Ishikawa (cell line): ENCODE data around the gene NEU3.

ENCODE experiments used
- CREB1 ChIP-seq: IDR thresholded peaks from 2 replicates; pipeline ENCODE4 v1.6.1; 2012; ENCODE audit warnings: low read depth
- EGR1 ChIP-seq: IDR thresholded peaks from 2 replicates; pipeline ENCODE4 v1.6.1; 2012
- EP300 ChIP-seq: IDR thresholded peaks from 2 replicates; pipeline ENCODE4 v1.6.1; 2012; ENCODE audit warnings: borderline replicate concordance
- NFIC ChIP-seq: IDR thresholded peaks from 2 replicates; pipeline ENCODE4 v1.6.1; 2012
- RAD21 ChIP-seq: IDR thresholded peaks from 2 replicates; pipeline ENCODE4 v1.6.1; 2012; ENCODE audit warnings: low read depth
- TAF1 ChIP-seq: IDR thresholded peaks from 2 replicates; pipeline ENCODE4 v1.6.1; 2012; ENCODE audit warnings: low read depth, mild to moderate bottlenecking
- TCF12 ChIP-seq: IDR thresholded peaks from 2 replicates; pipeline ENCODE4 v1.6.1; 2012; ENCODE audit warnings: low read depth
- YY1 ChIP-seq: IDR thresholded peaks from 2 replicates; pipeline ENCODE4 v1.6.1; 2012; ENCODE audit warnings: low read depth
- ZBTB7A ChIP-seq: IDR thresholded peaks from 2 replicates; pipeline ENCODE4 v1.6.1; 2012; ENCODE audit warnings: low read depth
- TF ChIP-seq, protein P1 (sequence below): IDR thresholded peaks from 2 replicates; pipeline ENCODE4 v1.6.1; 2012; ENCODE audit warnings: low read depth, mild to moderate bottlenecking
- TF ChIP-seq, protein P2 (sequence below): IDR thresholded peaks from 2 replicates; pipeline ENCODE4 v1.6.1; 2012
- TF ChIP-seq, protein P3 (sequence below): IDR thresholded peaks from 2 replicates; pipeline ENCODE4 v1.6.1; 2012

DNA sequence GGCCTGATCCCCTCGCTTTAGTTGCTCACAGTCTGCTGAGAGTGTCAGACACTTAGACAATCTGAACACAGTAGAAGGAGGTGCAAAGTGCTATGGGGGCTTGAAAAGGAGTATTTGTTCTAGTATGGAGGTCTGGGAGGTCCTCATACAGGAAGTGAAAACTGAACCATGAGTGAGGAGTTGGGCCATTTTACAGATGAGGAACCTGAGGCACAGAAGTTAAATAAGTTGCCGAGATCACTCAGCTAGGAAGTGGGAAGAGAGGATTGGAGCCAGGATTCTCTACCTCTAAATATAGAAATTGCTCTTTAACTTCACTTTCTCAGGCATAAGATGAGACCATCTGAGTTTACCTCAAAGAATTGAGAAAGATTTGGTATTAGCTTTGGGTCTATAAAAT, 4.0 kb upstream of the NEU3 start:
- TF ChIP-seq ZBTB7A: no peak
- TF ChIP-seq EP300: no peak
- TF ChIP-seq NFIC: no peak
- TF ChIP-seq CREB1: no peak
- no peak for TF ChIP-seq RAD21
- TF ChIP-seq, protein P1, sequence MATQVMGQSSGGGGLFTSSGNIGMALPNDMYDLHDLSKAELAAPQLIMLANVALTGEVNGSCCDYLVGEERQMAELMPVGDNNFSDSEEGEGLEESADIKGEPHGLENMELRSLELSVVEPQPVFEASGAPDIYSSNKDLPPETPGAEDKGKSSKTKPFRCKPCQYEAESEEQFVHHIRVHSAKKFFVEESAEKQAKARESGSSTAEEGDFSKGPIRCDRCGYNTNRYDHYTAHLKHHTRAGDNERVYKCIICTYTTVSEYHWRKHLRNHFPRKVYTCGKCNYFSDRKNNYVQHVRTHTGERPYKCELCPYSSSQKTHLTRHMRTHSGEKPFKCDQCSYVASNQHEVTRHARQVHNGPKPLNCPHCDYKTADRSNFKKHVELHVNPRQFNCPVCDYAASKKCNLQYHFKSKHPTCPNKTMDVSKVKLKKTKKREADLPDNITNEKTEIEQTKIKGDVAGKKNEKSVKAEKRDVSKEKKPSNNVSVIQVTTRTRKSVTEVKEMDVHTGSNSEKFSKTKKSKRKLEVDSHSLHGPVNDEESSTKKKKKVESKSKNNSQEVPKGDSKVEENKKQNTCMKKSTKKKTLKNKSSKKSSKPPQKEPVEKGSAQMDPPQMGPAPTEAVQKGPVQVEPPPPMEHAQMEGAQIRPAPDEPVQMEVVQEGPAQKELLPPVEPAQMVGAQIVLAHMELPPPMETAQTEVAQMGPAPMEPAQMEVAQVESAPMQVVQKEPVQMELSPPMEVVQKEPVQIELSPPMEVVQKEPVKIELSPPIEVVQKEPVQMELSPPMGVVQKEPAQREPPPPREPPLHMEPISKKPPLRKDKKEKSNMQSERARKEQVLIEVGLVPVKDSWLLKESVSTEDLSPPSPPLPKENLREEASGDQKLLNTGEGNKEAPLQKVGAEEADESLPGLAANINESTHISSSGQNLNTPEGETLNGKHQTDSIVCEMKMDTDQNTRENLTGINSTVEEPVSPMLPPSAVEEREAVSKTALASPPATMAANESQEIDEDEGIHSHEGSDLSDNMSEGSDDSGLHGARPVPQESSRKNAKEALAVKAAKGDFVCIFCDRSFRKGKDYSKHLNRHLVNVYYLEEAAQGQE: no peak
- no peak for TF ChIP-seq TAF1
- TF ChIP-seq EGR1: no peak
- TF ChIP-seq, protein P2, sequence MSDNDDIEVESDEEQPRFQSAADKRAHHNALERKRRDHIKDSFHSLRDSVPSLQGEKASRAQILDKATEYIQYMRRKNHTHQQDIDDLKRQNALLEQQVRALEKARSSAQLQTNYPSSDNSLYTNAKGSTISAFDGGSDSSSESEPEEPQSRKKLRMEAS: no peak
- no peak for TF ChIP-seq YY1
- TF ChIP-seq, protein P3, sequence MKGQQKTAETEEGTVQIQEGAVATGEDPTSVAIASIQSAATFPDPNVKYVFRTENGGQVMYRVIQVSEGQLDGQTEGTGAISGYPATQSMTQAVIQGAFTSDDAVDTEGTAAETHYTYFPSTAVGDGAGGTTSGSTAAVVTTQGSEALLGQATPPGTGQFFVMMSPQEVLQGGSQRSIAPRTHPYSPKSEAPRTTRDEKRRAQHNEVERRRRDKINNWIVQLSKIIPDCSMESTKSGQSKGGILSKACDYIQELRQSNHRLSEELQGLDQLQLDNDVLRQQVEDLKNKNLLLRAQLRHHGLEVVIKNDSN: no peak
- TF ChIP-seq TCF12: no peak
